ENCODE data around the gene SFXN1. TPM values are rescaled to one million over a fixed set of nuclear protein-coding genes. Genes with fewer than 3 reads are reported as not detected.
A peak's percentile ranks its signal among the peaks of the same experiment; 100 is the strongest.

SFXN1 gene
- total RNA-seq, 1 donor from 2014 or later = 89.4 TPM

- H3K27me3 ChIP-seq (ENCODE audit: insufficient read depth, low read length) = no peaks in the 10 kb centered on the region
- no peaks in the 10 kb centered on the region for H3K9me3 ChIP-seq (ENCODE audit: insufficient read depth, low read depth, low read length)
- H3K4me2 ChIP-seq (ENCODE audit: low read length) = no peak overlapping the region
- H4K20me1 ChIP-seq (ENCODE audit: insufficient read depth, low read length) = no peaks in the 10 kb centered on the region
- H3K79me2 ChIP-seq (ENCODE audit: insufficient read depth, low read length) = no peaks in the 10 kb centered on the region
- H3K4me1 ChIP-seq (ENCODE audit: insufficient read depth, low read length) = peaks cover 9% of the 10 kb centered on the region
- H2AFZ ChIP-seq (ENCODE audit: low read depth, low read length) = no peak overlapping the region
- H3K27me3 Mint-ChIP-seq (ENCODE audit: low read depth, unreplicated experiment) = peaks cover 10% of the 10 kb centered on the region
- DNase-seq (ENCODE audit: low read depth) = peak; percentile 53
- no peak overlapping the region for H3K27ac Mint-ChIP-seq (ENCODE audit: unreplicated experiment)
- peaks cover 1% of the 10 kb centered on the region for H3K36me3 Mint-ChIP-seq (ENCODE audit: low read depth, unreplicated experiment)
- H3K4me3 ChIP-seq (ENCODE audit: insufficient read depth, low read depth, low read length) = no peak overlapping the region
- no peak overlapping the region for H3K4me3 Mint-ChIP-seq (ENCODE audit: unreplicated experiment)
- H3K9ac ChIP-seq (ENCODE audit: low read length) = no peak overlapping the region
- H3K9me3 Mint-ChIP-seq (ENCODE audit: unreplicated experiment) = no peaks in the 10 kb centered on the region
- no peak for TF ChIP-seq CTCF (IDR thresholded peaks at IDR 0.05; ENCODE audit: insufficient read depth, low read depth, low read length)
- no peak for TF ChIP-seq EZH2 (IDR thresholded peaks at IDR 0.05; ENCODE audit: insufficient read depth, low read length)
- H3K4me1 Mint-ChIP-seq (ENCODE audit: low read depth, unreplicated experiment) = peaks cover 13% of the 10 kb centered on the region
- no peak for FAIRE-seq
- H3K36me3 ChIP-seq (ENCODE audit: insufficient read depth, low read length) = no peaks in the 10 kb centered on the region
- no peak overlapping the region for H3K27ac ChIP-seq (ENCODE audit: low read depth, low read length)
Observed at GRCh38 chr5:175576591-175576990, 98.2 kb downstream of the SFXN1 start.

Other genes starting within 250 kb of the SFXN1 start
- 0.14 and 0.23 TPM in 2 replicates for gene DRD1, start 34.4 kb upstream of the SFXN1 start, total RNA-seq
- gene HRH2, start 179.5 kb downstream of the SFXN1 start, total RNA-seq = 1.7 and 1.9 TPM in 2 replicates